Sigmoid colon (tissue), 4 donors: ENCODE results near the gene ADGRF1.

Experiments
- CTCF ChIP-seq, 4 experiments: fragments of 450-650 bp in 3 of 4; fragments of 200-600 bp in 1 of 4; IDR thresholded peaks; one replicate each; pipeline ENCODE4 v1.5.1; 2016 to 2019; ENCODE audit warnings: antibody characterized with exemption in 4 of 4, mild to moderate bottlenecking in 3 of 4, moderate library complexity in 2 of 4
- EP300 ChIP-seq, 4 donors: sonication (generic); formaldehyde crosslinking; IDR thresholded peaks; one replicate each; pipeline ENCODE4 v1.6.1; 2017; ENCODE audit warnings: antibody characterized with exemption in 4 of 4
- POLR2A ChIP-seq, 2 donors: fragments of 450-650 bp; IDR thresholded peaks; one replicate each; pipeline ENCODE4 v1.6.1; 2016; ENCODE audit warnings: antibody characterized with exemption in 2 of 2, mild to moderate bottlenecking in 2 of 2, moderate library complexity in 2 of 2

- no peak for TF ChIP-seq POLR2A (IDR thresholded peaks at IDR 0.05)
- no peak for TF ChIP-seq CTCF (IDR thresholded peaks at IDR 0.05)
- no peak for TF ChIP-seq EP300 (IDR thresholded peaks at IDR 0.05)
Measured at GRCh38 chr6:47078991-47079390, 36.9 kb upstream of the ADGRF1 start.
